IMR-90 (cell line): Measurements from ENCODE around the gene NOTO. TPM values are rescaled to one million over a fixed set of nuclear protein-coding genes. Genes with fewer than 3 reads are reported as not detected.

Experiments
- ATAC-seq: fragments of 200-7000 bp; cut with Tn5 transposase; 2 replicates; pipeline ENCODE4 v1.9.1; 2020; ENCODE audit warnings: low read depth, mild to moderate bottlenecking, moderate library complexity
- BruUV-seq: library from RNA; stranded (reverse); fragments of 400-500 nt; replicated peaks from 2 replicates; lab custom pipeline; 2021; lab: Mats Ljungman, UMichigan
- CTCF ChIA-PET: fragments of 300-600 bp; formaldehyde crosslinking; extraction: SDS; loops from one replicate; lab custom pipeline; 2021; ENCODE audit warnings: antibody characterized with exemption; lab: Yijun Ruan, JAX
- POLR2A ChIA-PET: fragments of 300-600 bp; sonication (Branson Sonifier 250); formaldehyde crosslinking; loops from one replicate; lab custom pipeline; 2022; ENCODE audit warnings: antibody characterized with exemption; ENCODE audit not compliant: unreplicated experiment; lab: Charles Lee
- DNase-seq: peaks from one replicate; pipeline ENCODE4 v3.0.0; 2013
- H2AFZ ChIP-seq: replicated peaks from 2 replicates; pipeline ENCODE3; 2013; ENCODE audit warnings: low read length, mild to moderate bottlenecking; ENCODE audit not compliant: poor library complexity
- H2AK5ac ChIP-seq: 2 replicates; pipeline ENCODE4 v1.6.1; 2013; ENCODE audit warnings: low read depth, low read length, inconsistent platforms
- H2AK9ac ChIP-seq: replicated peaks from 2 replicates; pipeline ENCODE3; 2013; ENCODE audit warnings: mild to moderate bottlenecking, low read depth, low read length, moderate library complexity; ENCODE audit not compliant: poor library complexity
- H2BK120ac ChIP-seq: 2 replicates; pipeline ENCODE4 v1.6.1; 2013; ENCODE audit warnings: low read depth, low read length, inconsistent platforms
- H2BK15ac ChIP-seq: 3 replicates; pipeline ENCODE4 v1.6.1; 2013; ENCODE audit warnings: low read depth, low read length, inconsistent platforms
- H2BK20ac ChIP-seq: 2 replicates; pipeline ENCODE4 v1.6.1; 2013; ENCODE audit warnings: low read depth, mild to moderate bottlenecking, inconsistent platforms, low read length, moderate library complexity
- H2BK5ac ChIP-seq: 2 replicates; pipeline ENCODE4 v1.6.1; 2013; ENCODE audit warnings: mild to moderate bottlenecking, low read depth, low read length, inconsistent platforms; ENCODE audit not compliant: poor library complexity, severe bottlenecking
- H3K14ac ChIP-seq: replicated peaks from 2 replicates; pipeline ENCODE4 v1.6.1; 2013; ENCODE audit warnings: low read depth, low read length, inconsistent platforms
- H3K18ac ChIP-seq: 2 replicates; pipeline ENCODE4 v1.6.1; 2013; ENCODE audit warnings: low read depth, low read length, control low read depth
- H3K23ac ChIP-seq: 2 replicates; pipeline ENCODE4 v1.6.1; 2013; ENCODE audit warnings: low read depth, low read length, inconsistent platforms
- H3K27ac ChIP-seq: 2 replicates; pipeline ENCODE4 v1.5.1; 2013; ENCODE audit warnings: mild to moderate bottlenecking, control low read depth, low read length; ENCODE audit not compliant: insufficient read depth
- H3K27me3 ChIP-seq: 2 replicates; pipeline ENCODE4 v1.6.1; 2013; ENCODE audit warnings: low read length; ENCODE audit not compliant: control insufficient read depth, insufficient read depth
- H3K36me3 ChIP-seq: 2 replicates; pipeline ENCODE4 v1.6.1; 2013; ENCODE audit warnings: low read length, mixed read lengths; ENCODE audit not compliant: control insufficient read depth, insufficient read depth
- H3K4ac ChIP-seq: 2 replicates; pipeline ENCODE4 v1.6.1; 2013; ENCODE audit warnings: low read depth, low read length, inconsistent platforms
- H3K4me1 ChIP-seq: 2 replicates; pipeline ENCODE4 v1.6.1; 2013; ENCODE audit warnings: low read length, mixed read lengths; ENCODE audit not compliant: control insufficient read depth, insufficient read depth
- H3K4me2 ChIP-seq: 2 replicates; pipeline ENCODE4 v1.6.1; 2013; ENCODE audit warnings: low read depth, mild to moderate bottlenecking, control low read depth, low read length, moderate library complexity
- H3K4me3 ChIP-seq: 2 replicates; pipeline ENCODE4 v1.5.1; 2013; ENCODE audit warnings: low read depth, mild to moderate bottlenecking, control low read depth, low read length, moderate library complexity; ENCODE audit not compliant: insufficient read depth
- H3K56ac ChIP-seq: 2 replicates; pipeline ENCODE4 v1.6.1; 2013; ENCODE audit warnings: low read length, inconsistent platforms; ENCODE audit not compliant: insufficient read depth; ENCODE audit errors: extremely low read depth
- H3K79me1 ChIP-seq, 2 experiments: 2 replicates each; pipeline ENCODE4 v1.6.1; 2013; ENCODE audit warnings: low read length in 2 of 2, inconsistent platforms in 1 of 2, low read depth in 1 of 2
- H3K9ac ChIP-seq: 2 replicates; pipeline ENCODE4 v1.6.1; 2013; ENCODE audit warnings: low read depth, low read length, control low read depth
- H3K9me1 ChIP-seq: 2 replicates; pipeline ENCODE4 v1.6.1; 2013; ENCODE audit warnings: low read length, inconsistent platforms; ENCODE audit not compliant: insufficient read depth
- H3K9me3 ChIP-seq: 2 replicates; pipeline ENCODE4 v1.6.1; 2013; ENCODE audit warnings: low read length; ENCODE audit not compliant: control insufficient read depth, insufficient read depth
- H4K20me1 ChIP-seq: 2 replicates; pipeline ENCODE4 v1.6.1; 2013; ENCODE audit warnings: low read length, inconsistent platforms; ENCODE audit not compliant: insufficient read depth
- H4K5ac ChIP-seq: 2 replicates; pipeline ENCODE4 v1.6.1; 2013; ENCODE audit warnings: mild to moderate bottlenecking, low read depth, low read length, control low read depth
- H4K8ac ChIP-seq, 2 experiments: 2 replicates each; pipeline ENCODE4 v1.6.1; 2013; ENCODE audit warnings: low read depth in 2 of 2, low read length in 2 of 2, control low read depth in 1 of 2, inconsistent platforms in 1 of 2
- H4K91ac ChIP-seq: 2 replicates; pipeline ENCODE4 v1.6.1; 2013; ENCODE audit warnings: low read depth, low read length, inconsistent platforms; ENCODE audit not compliant: insufficient read depth
- BHLHE40 ChIP-seq: fragments of 150-350 bp; IDR thresholded peaks from 2 replicates; pipeline ENCODE4 v1.6.1; 2016; ENCODE audit warnings: mild to moderate bottlenecking, low read depth, low read length
- CEBPB ChIP-seq: IDR thresholded peaks from 2 replicates; pipeline ENCODE4 v1.6.1; 2012; ENCODE audit warnings: low read depth, low read length, improper control_type of control experiment
- CHD1 ChIP-seq: IDR thresholded peaks from 2 replicates; pipeline ENCODE4 v1.6.1; 2012; ENCODE audit warnings: low read depth, low read length, improper control_type of control experiment
- ELK1 ChIP-seq: fragments of 150-350 bp; IDR thresholded peaks from 2 replicates; pipeline ENCODE4 v1.6.1; 2016; ENCODE audit warnings: low read depth, mild to moderate bottlenecking, low read length, moderate library complexity, borderline replicate concordance
- FOS ChIP-seq: fragments of 150-350 bp; IDR thresholded peaks from 2 replicates; pipeline ENCODE4 v1.6.1; 2016; ENCODE audit warnings: low read depth, low read length
- MAFK ChIP-seq: IDR thresholded peaks from 2 replicates; pipeline ENCODE4 v1.6.1; 2012; ENCODE audit warnings: low read depth, low read length, improper control_type of control experiment
- MAZ ChIP-seq: IDR thresholded peaks from 2 replicates; pipeline ENCODE4 v1.6.1; 2012; ENCODE audit warnings: low read depth, mild to moderate bottlenecking, low read length, improper control_type of control experiment, moderate library complexity, borderline replicate concordance
- MXI1 ChIP-seq: IDR thresholded peaks from 2 replicates; pipeline ENCODE4 v1.6.1; 2012; ENCODE audit warnings: low read depth, mild to moderate bottlenecking, low read length, moderate library complexity, borderline replicate concordance
- NFE2L2 ChIP-seq: fragments of 150-350 bp; IDR thresholded peaks from 2 replicates; pipeline ENCODE4 v1.6.1; 2016; ENCODE audit warnings: low read depth, mild to moderate bottlenecking, low read length
- POLR2A ChIP-seq: IDR thresholded peaks from 2 replicates; pipeline ENCODE4 v1.6.1; 2012; ENCODE audit warnings: mild to moderate bottlenecking, low read depth, low read length
- RAD21 ChIP-seq: IDR thresholded peaks from 2 replicates; pipeline ENCODE4 v1.6.1; 2012; ENCODE audit warnings: low read length, improper control_type of control experiment
- RCOR1 ChIP-seq: IDR thresholded peaks from 2 replicates; pipeline ENCODE4 v1.6.1; 2012; ENCODE audit warnings: mild to moderate bottlenecking, low read length, improper control_type of control experiment; ENCODE audit not compliant: insufficient replicate concordance
- RFX5 ChIP-seq: IDR thresholded peaks from 2 replicates; pipeline ENCODE4 v1.8.0; 2012; ENCODE audit warnings: low read depth, mild to moderate bottlenecking, low read length, moderate library complexity
- SMC3 ChIP-seq: fragments of 150-350 bp; IDR thresholded peaks from 2 replicates; pipeline ENCODE4 v1.6.1; 2016; ENCODE audit warnings: low read depth, mild to moderate bottlenecking, antibody characterized with exemption, low read length, moderate library complexity
- WGBS, 2 experiments: methylation state at CpG; one replicate each; pipeline versions ENCODE4 v1.1.5 to v1.1.7; 2013; ENCODE audit warnings: missing lambda C conversion rate in 2 of 2; ENCODE audit not compliant: insufficient read length in 1 of 2; ENCODE audit errors: extremely low coverage in 2 of 2; 5-methylcytosine and 5-hydroxymethylcytosine counted together
- dilution Hi-C: fragments of 300-500 bp; cut with HindIII; formaldehyde crosslinking; loops from one replicate; pipeline ENCODE4 v1.14.3; 2018; ENCODE audit warnings: low sequenced_read_pairs; ENCODE audit not compliant: unreplicated experiment
- in situ Hi-C: fragments of 300-500 bp; cut with MboI; formaldehyde crosslinking; loops from 3 replicates; pipeline ENCODE4 v1.14.3; 2019; ENCODE audit warnings: low sequenced_read_pairs, inconsistent platforms, mixed read lengths
- intact Hi-C: fragments of 100-400 bp; cut with micrococcal nuclease; formaldehyde crosslinking; loops from 2 replicates; pipeline ENCODE4 v1.10.0; 2022
- polyA plus RNA-seq, 3 experiments: library from polyadenylated mRNA; depleted of rRNA; stranded (reverse); fragments of >200 nt; gene quantifications; 2 replicates each; pipeline ENCODE4 v1.2.3, GENCODE V29; 2012; ENCODE audit warnings: low replicate concordance in 1 of 3
- total RNA-seq: library from RNA; depleted of rRNA; stranded (reverse); fragments of >200 nt; gene quantifications from 2 replicates; pipeline ENCODE4 v1.2.3, GENCODE V29; 2012
- TF ChIP-seq, protein P1 (sequence below): fragments of 150-350 bp; IDR thresholded peaks from 2 replicates; pipeline ENCODE4 v1.6.1; 2017; ENCODE audit warnings: mild to moderate bottlenecking, antibody characterized with exemption, low read length, low read depth
- TF ChIP-seq, protein P2 (sequence below): conservative IDR thresholded peaks from 2 replicates; pipeline ENCODE4 v1.5.1; 2012; ENCODE audit warnings: mild to moderate bottlenecking, low read depth, low read length, improper control_type of control experiment

Gene NOTO
- total and polyA plus RNA-seq, 2 of the 4 experiments (the other 2 are of a cell fraction), result not detected

GRCh38 chr2:73254343-73255006 lies 52.1 kb downstream of the NOTO start:
- dilution Hi-C loops (no loop called here), in situ Hi-C loops (no loop called here), intact Hi-C loops (no loop called here)
- Histone ChIP-seq H3K4me2 (no peak overlapping the region), H3K9me1 (peaks cover 12% of the 10 kb centered on the region; the same call in 1 of the 2 replicates), H3K9ac (no peak overlapping the region), H3K79me1 (peaks cover 0 to 3% of the 10 kb centered on the region in 2 experiments; a peak in 2 of 4 replicates), H2BK20ac (no peak overlapping the region), H3K56ac (no peak overlapping the region), H3K4me3 (no peak overlapping the region), H3K4ac (no peak overlapping the region), H3K18ac (no peak overlapping the region), H2BK15ac (no peak overlapping the region), H4K8ac (no peak overlapping the region), H4K20me1 (peaks cover 10% of the 10 kb centered on the region), H2AK5ac (no peak overlapping the region), H3K4me1 (no peaks in the 10 kb centered on the region), H2BK120ac (no peak overlapping the region), H3K14ac (no peak overlapping the region), H3K27ac (no peak overlapping the region), H2AFZ (no peak overlapping the region), H3K36me3 (peaks cover 53% of the 10 kb centered on the region), H4K5ac (no peak overlapping the region), H3K23ac (no peak overlapping the region), H2BK5ac (no peak overlapping the region), H3K9me3 (no peaks in the 10 kb centered on the region), H4K91ac (no peak overlapping the region), H2AK9ac (no peak overlapping the region), H3K27me3 (no peaks in the 10 kb centered on the region)
- DNase-seq (no peak), ATAC-seq (no peak)
- 97% methylated on average over 3 of the region's 7 CpGs; no CpG with 5 or more reads in 1 of the 2 experiments for WGBS, 2 experiments
- TF ChIP-seq MAFK (no peak), BHLHE40 (no peak), CEBPB (no peak), POLR2A (no peak), MXI1 (no peak), ELK1 (no peak), NFE2L2 (no peak), MAZ (no peak), RAD21 (no peak), CHD1 (no peak), RCOR1 (no peak), RFX5 (no peak), FOS (no peak), SMC3 (no peak)
- TF ChIP-seq, protein P1, sequence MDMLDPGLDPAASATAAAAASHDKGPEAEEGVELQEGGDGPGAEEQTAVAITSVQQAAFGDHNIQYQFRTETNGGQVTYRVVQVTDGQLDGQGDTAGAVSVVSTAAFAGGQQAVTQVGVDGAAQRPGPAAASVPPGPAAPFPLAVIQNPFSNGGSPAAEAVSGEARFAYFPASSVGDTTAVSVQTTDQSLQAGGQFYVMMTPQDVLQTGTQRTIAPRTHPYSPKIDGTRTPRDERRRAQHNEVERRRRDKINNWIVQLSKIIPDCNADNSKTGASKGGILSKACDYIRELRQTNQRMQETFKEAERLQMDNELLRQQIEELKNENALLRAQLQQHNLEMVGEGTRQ, result no peak
- TF ChIP-seq, protein P2, sequence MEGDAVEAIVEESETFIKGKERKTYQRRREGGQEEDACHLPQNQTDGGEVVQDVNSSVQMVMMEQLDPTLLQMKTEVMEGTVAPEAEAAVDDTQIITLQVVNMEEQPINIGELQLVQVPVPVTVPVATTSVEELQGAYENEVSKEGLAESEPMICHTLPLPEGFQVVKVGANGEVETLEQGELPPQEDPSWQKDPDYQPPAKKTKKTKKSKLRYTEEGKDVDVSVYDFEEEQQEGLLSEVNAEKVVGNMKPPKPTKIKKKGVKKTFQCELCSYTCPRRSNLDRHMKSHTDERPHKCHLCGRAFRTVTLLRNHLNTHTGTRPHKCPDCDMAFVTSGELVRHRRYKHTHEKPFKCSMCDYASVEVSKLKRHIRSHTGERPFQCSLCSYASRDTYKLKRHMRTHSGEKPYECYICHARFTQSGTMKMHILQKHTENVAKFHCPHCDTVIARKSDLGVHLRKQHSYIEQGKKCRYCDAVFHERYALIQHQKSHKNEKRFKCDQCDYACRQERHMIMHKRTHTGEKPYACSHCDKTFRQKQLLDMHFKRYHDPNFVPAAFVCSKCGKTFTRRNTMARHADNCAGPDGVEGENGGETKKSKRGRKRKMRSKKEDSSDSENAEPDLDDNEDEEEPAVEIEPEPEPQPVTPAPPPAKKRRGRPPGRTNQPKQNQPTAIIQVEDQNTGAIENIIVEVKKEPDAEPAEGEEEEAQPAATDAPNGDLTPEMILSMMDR, result no peak
- ChIA-PET POLR2A (no interaction called here), CTCF (no interaction called here)
- no TSS peak for BruUV-seq
